KG1 (cell line): ENCODE results near the gene ZDHHC18.
"Not testable (repeated sequence)": the region's sequence is repeated elsewhere in the genome, so short reads cannot be mapped to it uniquely, and the experiment has no call there.

Source experiments
- DNase-seq: peaks from one replicate; lab custom pipeline; 2025; lab: John Stamatoyannopoulos, UW

ZDHHC18 gene

GRCh38 chr1:26858160-26858559 is 31.7 kb downstream of the ZDHHC18 start:
- DNase-seq, result no peak

GRCh38 chr1:26858891-26859640 is 32.6 kb downstream of the ZDHHC18 start:
- no peak for DNase-seq

GRCh38 chr1:26861286-26861701 is 34.8 kb downstream of the ZDHHC18 start:
- no peak for DNase-seq

- no peak for DNase-seq
Observed at GRCh38 chr1:26861889-26862378, 35.4 kb downstream of the ZDHHC18 start.

- DNase-seq, result no peak
Observed at GRCh38 chr1:26862781-26863684, 36.5 kb downstream of the ZDHHC18 start, which contains the start of gene SFN. TSS of gene SFN (plus strand) at chr1:26863149. CDS start at chr1:26863213, 64 bp downstream.

GRCh38 chr1:26863685-26864077 is 37.2 kb downstream of the ZDHHC18 start:
- DNase-seq, result no peak

- DNase-seq, result peak; percentile 97
Observed at GRCh38 chr1:26864610-26865480, 38.4 kb downstream of the ZDHHC18 start.

GRCh38 chr1:26873097-26873496 is 46.6 kb downstream of the ZDHHC18 start:
- not testable (repeated sequence) for DNase-seq

- no peak for DNase-seq
Observed at GRCh38 chr1:26874896-26875295, 48.4 kb downstream of the ZDHHC18 start.

GRCh38 chr1:26877326-26877725 is 50.8 kb downstream of the ZDHHC18 start:
- DNase-seq, result no peak

- no peak for DNase-seq
Observed at GRCh38 chr1:26879793-26880192, 53.3 kb downstream of the ZDHHC18 start.

- not testable (repeated sequence) for DNase-seq
Observed at GRCh38 chr1:26881611-26882010, 55.1 kb downstream of the ZDHHC18 start.

GRCh38 chr1:26882696-26883463 is 56.4 kb downstream of the ZDHHC18 start:
- no peak for DNase-seq

GRCh38 chr1:26887125-26887524 is 60.6 kb downstream of the ZDHHC18 start:
- DNase-seq, result peak; percentile 4

GRCh38 chr1:26888231-26888630 is 61.7 kb downstream of the ZDHHC18 start:
- DNase-seq, result no peak

GRCh38 chr1:26889551-26890466 is 63.3 kb downstream of the ZDHHC18 start, which contains the start of gene GPN2:
TSS of gene GPN2 (minus strand) at chr1:26890283. CDS start at chr1:26890096, 187 bp downstream.
- peak; percentile 52 for DNase-seq

GRCh38 chr1:26890467-26890796 is 63.9 kb downstream of the ZDHHC18 start:
- DNase-seq, result no peak

GRCh38 chr1:26894263-26894662 is 67.8 kb downstream of the ZDHHC18 start:
- no peak for DNase-seq

- no peak for DNase-seq
Observed at GRCh38 chr1:26897351-26897750, 70.9 kb downstream of the ZDHHC18 start.
